LNCaP clone FGC (cell line): ENCODE results near the gene ARPC3.
"Not testable (repeated sequence)": the region's sequence is repeated elsewhere in the genome, so short reads cannot be mapped to it uniquely, and the experiment has no call there.

Source experiments
- DNase-seq: peaks from one replicate; pipeline ENCODE4 v3.0.0-alpha.2; 2011; ENCODE audit warnings: low read depth
- H3K4me3 ChIP-seq: 2 replicates; pipeline ENCODE4 v1.5.1; 2011; ENCODE audit warnings: mild to moderate bottlenecking, low read depth, low read length, control low read depth
- CTCF ChIP-seq: IDR thresholded peaks from 2 replicates; pipeline ENCODE4 v1.5.1; 2012; ENCODE audit warnings: mild to moderate bottlenecking; ENCODE audit not compliant: control insufficient read depth, insufficient read depth; ENCODE audit errors: extremely low read depth

Gene ARPC3

GRCh38 chr12:110431957-110432587 lies 18.1 kb downstream of the ARPC3 start:
- peak overlapping the region; percentile 42 for H3K4me3 ChIP-seq
- no peak for DNase-seq
- TF ChIP-seq CTCF = no peak

GRCh38 chr12:110429676-110430075 lies 20.5 kb downstream of the ARPC3 start:
- not testable (repeated sequence) for DNase-seq, H3K4me3 ChIP-seq

GRCh38 chr12:110426406-110426805 lies 23.7 kb downstream of the ARPC3 start:
- TF ChIP-seq CTCF = no peak
- no peak for DNase-seq
- no peak overlapping the region for H3K4me3 ChIP-seq

- no peak for TF ChIP-seq CTCF
- no peak overlapping the region for H3K4me3 ChIP-seq
- DNase-seq = no peak
These were observed 25.9 kb downstream of the ARPC3 start for GRCh38 chr12:110424237-110424636.

- no peak for TF ChIP-seq CTCF
These were observed 28.4 kb downstream of the ARPC3 start for GRCh38 chr12:110421701-110422100.

GRCh38 chr12:110421159-110421661 lies 28.9 kb downstream of the ARPC3 start:
- DNase-seq = no peak
- no peak for TF ChIP-seq CTCF

More at GRCh38 chr12:110421701-110422100, 28.4 kb downstream of the ARPC3 start:
- no peak for DNase-seq
- no peak overlapping the region for H3K4me3 ChIP-seq

GRCh38 chr12:110420644-110421043 lies 29.5 kb downstream of the ARPC3 start:
- not testable (repeated sequence) for DNase-seq, H3K4me3 ChIP-seq

More at GRCh38 chr12:110421159-110421661, 28.9 kb downstream of the ARPC3 start:
- H3K4me3 ChIP-seq = no peak overlapping the region

- H3K4me3 ChIP-seq, DNase-seq: not testable (repeated sequence)
These were observed 33.0 kb downstream of the ARPC3 start for GRCh38 chr12:110417113-110417512.

GRCh38 chr12:110410086-110410485 lies 40.1 kb downstream of the ARPC3 start:
- H3K4me3 ChIP-seq, DNase-seq: not testable (repeated sequence)

- not testable (repeated sequence) for H3K4me3 ChIP-seq, DNase-seq
These were observed 44.9 kb downstream of the ARPC3 start for GRCh38 chr12:110405126-110405662.
